ENCODE measurements around the gene MCM10. TPM values are rescaled to one million over a fixed set of nuclear protein-coding genes. Genes with fewer than 3 reads are reported as not detected.

MCM10 gene
- total RNA-seq, 2 donors from 2014 or later, result 1.3 TPM

DNA sequence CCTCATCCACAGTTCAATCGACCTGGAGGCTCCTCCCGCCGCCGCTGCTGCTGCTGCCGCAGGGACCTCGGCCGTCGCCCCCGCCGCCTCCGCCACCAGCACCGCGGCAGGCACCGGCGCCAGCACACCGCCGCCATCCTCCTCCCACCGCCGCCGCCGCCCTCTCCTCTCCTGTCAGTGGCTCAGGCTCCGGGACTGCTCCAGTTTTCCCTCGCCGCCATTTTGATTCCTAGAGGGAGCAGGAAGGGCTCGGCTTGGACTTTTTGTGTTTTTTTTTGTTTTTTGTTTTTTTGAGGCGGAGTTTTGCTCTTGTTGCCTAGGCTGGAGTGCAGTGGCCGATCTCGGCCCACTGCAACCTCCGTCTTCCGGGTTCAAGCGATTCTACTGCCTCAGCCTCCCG is 3.0 kb upstream of the MCM10 start:
- intact Hi-C loops (cut with DNase I), result no loop called here
- no peak for DNase-seq
- no peak for ATAC-seq

DNA sequence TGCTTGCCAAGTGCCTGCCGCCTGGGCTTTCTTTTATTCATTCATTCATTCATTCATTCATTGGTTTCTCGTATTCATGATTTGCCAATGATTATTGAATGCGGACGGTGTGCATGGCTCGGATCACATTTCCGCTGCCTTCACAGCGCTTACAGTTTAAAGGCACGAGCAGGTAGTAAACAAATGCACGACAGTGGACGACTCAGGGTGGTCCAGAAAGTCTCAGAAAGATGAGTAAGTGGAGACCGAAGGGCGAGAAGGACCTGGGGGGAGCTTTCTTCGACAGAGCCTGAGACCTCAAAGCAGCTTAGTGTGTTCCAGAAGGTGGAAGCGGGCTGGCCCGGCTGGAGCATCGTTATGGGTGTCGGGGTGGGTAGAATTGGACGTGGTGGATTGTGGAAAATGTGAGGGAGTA is 506 bp downstream of the MCM10 start:
- intact Hi-C loops (cut with DNase I), result loop anchor here (1.0 to 10.0 kb wide), 5 partner anchors 123 to 375 kb away; no protein-coding TSS in a partner anchor
- DNase-seq (no peak), ATAC-seq (no peak)

DNA sequence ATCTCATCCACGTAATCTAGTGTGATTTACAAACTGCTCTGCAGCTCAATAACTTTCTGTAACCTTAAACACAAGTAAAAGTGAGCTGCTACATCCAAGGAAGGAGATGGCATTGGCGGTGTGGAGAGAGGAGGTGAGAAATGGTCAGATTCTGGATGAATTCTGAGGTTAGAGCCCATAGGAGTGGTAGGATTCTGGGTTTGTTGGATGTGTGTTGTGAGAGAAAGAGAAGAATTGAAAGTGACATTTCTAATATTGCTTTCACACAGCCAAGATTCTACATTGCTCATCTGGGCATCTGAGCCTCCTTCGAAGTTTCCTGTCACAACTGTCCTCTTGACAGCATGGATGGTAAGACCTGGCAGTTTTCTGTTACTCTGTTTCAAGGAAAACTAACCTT is 2.5 kb downstream of the MCM10 start:
- no peak for DNase-seq
- intact Hi-C loops (cut with DNase I), result loop anchor here (5.0 to 10.0 kb wide), 4 partner anchors 121 to 373 kb away; no protein-coding TSS in a partner anchor
- no peak for ATAC-seq

DNA sequence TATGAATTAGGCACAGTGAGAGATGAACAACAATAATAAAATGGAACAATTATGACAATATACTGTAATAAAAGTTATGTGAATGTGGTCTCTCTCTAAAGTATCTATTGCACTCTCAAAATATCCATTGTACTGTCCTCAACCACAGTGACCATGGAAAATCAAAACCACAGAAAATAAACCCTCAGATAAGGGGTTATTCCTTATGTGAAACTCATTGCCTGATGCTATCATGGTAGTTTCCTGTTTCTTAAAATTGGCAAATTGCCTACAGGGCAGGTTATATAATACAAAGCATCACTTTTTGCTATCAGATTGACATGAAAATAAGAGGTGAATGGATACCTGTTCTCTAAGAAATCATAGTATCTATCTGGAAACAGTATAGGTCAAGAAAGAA is 3.8 kb downstream of the MCM10 start:
- DNase-seq (no peak), ATAC-seq (no peak)
- intact Hi-C loops (cut with DNase I), result loop anchor here (10.0 kb wide), 2 partner anchors 120 to 350 kb away; no protein-coding TSS in a partner anchor

DNA sequence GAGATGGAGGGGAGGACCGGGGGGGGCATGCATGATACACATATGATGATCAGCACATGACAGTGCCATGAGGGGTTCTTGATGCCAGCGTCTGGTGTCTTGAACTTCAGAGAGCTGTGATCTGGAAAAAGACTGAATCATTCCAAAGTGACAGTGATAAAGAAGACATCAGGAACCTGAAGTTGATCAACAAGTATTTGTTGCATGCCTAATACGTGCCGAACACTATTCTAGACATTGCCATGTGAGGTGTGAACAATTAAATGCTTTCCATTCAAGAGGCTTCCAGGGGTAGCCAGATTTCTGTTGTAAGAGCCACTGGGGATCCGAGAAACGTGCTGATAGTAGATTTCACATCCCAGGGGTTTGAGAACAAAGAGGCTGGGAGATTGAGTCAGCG is 6.2 kb downstream of the MCM10 start:
- intact Hi-C loops (cut with DNase I), result loop anchor here (10.0 kb wide), 2 partner anchors 117 to 347 kb away; no protein-coding TSS in a partner anchor
- ATAC-seq, result no peak
- DNase-seq, result no peak

DNA sequence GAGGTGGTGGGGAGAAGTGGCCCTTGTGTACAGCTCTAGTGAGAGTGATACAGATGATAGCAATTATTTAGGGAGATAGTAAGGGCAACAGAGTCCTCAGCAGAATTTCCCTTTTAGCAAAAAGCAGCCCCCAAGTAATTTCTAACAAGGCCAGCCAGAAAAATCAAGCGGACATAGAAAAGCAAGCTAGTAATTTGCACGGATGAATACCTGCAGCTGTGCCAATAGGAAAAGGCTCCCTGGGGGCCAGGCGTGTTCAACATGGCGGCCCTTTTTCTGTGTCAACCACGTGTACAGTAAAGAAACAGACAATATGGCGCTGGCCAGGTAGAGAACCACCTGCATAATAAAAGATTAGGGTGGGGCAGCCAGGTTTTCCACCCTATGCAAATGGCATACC is 7.4 kb downstream of the MCM10 start:
- ATAC-seq (no peak), DNase-seq (no peak)
- intact Hi-C loops (cut with DNase I), result loop anchor here (10.0 kb wide), 2 partner anchors 116 to 346 kb away; no protein-coding TSS in a partner anchor

DNA sequence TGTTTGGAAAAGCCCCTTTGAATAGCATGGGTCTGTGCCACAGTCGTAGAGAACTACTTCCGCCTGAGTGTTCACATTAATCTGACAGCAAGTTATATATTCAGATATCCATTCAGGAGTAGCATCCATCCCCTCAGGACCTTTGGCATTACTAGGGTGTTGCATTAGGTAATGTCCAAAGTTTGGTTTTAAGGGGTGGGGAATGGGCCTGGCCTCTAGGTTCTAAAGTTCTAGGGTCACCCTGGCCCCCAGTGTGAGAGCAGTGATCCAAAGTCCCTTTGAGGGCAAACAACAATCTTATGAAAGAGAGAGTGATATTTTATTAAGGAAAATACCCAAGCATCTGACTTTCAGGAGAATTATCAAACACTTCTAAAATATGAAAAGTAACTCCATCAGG is 12.3 kb downstream of the MCM10 start:
- DNase-seq (no peak), ATAC-seq (no peak)
- intact Hi-C loops (cut with DNase I), result no loop called here

DNA sequence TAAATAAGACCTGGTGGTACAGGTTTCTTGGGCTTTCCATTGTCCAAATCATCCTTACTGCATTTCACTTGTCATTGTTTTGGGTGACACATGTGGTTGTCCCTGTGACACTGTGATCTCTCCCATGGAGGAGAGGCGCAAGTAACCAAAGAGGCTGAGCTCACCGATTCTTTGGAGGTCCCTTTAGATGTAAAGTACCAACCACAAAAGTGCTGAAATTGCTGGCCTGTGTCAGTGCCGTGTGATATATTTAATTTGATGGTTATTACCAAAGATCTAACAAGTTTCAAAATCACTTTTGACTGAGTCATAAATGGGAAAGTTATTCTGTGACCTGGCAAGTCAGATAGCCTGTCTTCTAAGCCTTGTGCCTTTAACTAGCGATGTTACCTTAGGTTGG is 19.4 kb downstream of the MCM10 start:
- intact Hi-C loops (cut with DNase I), result no loop called here
- no peak for DNase-seq
- no peak for ATAC-seq

DNA sequence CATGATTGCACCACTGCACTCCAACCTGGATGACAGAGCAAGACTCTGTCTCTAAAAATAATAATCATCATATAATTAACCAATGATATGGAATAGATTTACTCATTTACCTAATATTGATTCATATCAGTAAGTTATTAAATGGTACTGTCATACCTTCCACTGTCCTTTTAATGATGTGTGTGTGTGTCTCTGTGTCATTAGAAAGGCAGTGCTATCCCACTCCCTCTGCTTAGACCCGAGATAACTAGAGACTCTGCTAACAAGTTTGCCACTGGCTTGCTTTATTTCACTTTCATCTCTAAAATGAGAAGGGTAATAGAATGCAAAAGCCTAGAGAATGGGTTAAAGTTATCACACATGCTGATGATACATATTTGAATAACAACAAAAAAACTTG is 21.1 kb downstream of the MCM10 start:
- ATAC-seq (no peak), DNase-seq (no peak)
- intact Hi-C loops (cut with DNase I), result no loop called here

DNA sequence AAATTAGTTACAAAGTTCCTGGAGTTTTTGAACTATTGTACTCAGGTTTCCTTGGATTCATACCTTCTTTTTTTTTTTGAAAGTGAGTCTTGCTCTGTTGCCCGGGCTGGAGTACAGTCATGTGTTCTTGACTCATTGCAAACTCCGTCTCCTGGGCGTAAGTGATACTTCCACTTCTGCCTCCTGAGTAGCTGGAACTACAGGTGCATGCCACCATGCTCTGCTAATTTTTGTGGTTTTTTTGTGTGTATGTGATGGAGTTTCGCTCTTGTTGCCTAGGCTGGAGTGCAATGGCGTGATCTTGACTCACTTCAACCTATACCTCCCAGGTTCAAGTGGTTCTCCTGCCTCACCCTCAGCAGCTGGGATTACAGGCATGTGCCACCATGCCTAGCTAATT is 22.3 kb downstream of the MCM10 start:
- no peak for ATAC-seq
- DNase-seq, result no peak
- intact Hi-C loops (cut with DNase I), result no loop called here

DNA sequence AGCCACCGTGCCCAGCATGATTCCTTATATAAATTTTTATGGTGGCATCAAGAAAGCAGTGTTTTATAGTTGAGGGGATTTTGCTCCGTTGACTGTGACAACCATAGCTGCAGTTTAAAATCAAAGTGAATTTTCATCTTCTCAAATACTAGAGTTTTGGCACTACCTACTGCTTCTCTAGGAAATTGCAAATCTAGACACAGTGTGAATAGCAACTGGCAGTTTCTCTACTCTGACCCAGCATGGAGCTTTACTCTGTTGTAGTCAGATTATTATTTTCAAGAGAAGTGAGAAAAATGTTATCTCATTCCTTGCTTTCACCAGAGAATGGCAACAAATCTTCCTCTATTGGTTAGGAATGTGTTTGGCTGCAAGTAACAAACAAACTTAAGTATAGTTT is 22.9 kb downstream of the MCM10 start:
- ATAC-seq, result no peak
- intact Hi-C loops (cut with DNase I), result no loop called here
- DNase-seq, result no peak

DNA sequence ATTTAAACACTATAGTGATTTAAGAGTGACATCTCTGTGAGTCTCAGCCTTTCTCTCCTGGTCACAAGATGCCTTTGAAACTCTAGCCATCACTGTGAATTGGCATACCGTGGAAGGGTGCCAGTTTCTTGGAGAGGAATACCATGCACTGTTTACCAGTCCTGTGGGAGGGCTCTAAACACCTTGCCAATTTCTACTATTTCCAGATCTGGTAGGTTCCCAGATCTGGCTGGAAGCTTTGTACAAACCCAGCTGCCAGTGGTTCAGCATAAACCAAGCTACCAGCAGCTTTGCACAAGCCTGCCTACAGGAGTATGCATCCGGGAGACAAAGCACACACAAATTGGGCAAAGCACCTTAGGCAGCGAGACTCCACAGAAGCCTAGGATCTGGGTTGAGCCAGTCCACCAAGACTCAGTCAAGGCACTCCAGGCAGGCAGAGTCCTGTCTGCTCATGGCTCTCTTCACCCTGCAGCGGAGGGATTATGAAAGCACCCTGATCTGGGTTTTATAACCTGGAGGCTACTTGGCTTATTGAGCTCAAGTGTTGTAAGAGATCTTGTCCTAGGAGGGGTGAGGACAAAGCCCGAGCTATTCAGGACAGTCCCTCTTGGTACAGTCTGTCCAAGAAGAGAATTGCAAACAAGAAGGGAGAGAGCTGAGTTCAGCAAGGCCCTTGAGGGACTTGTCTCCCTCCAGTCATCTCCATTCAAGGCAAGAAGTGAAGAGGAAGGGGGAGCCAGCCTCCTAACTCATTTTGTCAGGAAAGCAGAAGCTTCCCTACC is 23.6 kb downstream of the MCM10 start:
- DNase-seq, result no peak
- ATAC-seq, result no peak
- intact Hi-C loops (cut with DNase I), result no loop called here

DNA sequence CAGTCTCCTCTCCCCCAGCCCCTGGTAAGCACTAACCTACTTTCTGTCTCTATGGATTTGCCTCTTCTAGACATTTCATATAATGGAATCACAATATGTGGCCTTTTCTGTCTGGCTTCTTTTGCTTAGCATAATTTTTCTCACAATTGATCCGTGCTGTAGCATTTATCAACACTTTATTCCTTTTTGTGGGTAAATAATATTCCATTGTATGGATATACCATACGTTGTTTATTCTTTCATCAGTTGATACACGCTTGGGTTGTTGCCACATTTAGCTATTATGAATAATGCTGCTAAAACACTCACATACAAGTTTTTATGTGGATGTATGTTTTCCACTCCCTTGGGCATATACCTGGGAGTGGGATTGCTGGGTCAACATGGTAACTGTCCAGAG is 25.8 kb downstream of the MCM10 start:
- ATAC-seq (no peak), DNase-seq (no peak)
- intact Hi-C loops (cut with DNase I), result no loop called here

DNA sequence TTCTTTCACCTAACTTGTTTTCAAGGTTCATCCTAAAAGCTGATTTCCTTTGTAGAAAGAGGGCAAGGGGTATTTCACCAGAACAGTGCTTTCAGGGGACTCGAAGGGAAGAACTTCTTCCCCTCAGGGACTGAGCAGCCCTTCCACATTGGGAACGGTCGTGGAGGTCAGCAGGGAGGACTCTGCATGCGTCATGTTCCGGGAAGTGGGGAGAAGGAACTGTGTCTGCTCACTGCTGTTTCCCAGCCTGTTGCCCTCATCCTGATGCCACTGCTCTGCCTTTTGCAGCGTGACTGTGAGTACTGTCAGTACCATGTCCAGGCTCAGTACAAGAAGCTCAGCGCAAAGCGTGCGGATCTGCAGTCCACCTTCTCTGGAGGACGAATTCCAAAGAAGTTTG is 27.2 kb downstream of the MCM10 start:
- no peak for DNase-seq
- intact Hi-C loops (cut with DNase I), result no loop called here
- ATAC-seq, result no peak

DNA sequence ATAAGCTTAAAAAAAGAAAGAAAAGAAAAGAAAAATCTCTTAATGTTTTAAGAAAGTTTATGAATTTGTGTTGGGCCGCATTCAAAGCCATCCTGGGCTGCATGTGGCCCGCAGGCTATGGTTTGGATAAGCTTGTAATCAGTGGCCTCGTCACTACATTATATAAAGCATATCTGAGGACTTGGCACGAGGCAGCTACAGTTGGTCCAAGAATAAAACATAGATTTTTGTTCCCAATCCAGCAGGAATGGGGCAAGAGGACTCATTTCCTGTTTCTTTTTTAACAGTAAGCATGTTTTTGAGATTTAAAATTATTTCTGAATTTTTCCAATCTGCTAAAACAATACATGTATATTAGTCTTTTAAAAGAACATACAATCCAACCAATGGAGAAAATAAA is 28.6 kb downstream of the MCM10 start:
- DNase-seq (no peak), ATAC-seq (no peak)
- intact Hi-C loops (cut with DNase I), result no loop called here

DNA sequence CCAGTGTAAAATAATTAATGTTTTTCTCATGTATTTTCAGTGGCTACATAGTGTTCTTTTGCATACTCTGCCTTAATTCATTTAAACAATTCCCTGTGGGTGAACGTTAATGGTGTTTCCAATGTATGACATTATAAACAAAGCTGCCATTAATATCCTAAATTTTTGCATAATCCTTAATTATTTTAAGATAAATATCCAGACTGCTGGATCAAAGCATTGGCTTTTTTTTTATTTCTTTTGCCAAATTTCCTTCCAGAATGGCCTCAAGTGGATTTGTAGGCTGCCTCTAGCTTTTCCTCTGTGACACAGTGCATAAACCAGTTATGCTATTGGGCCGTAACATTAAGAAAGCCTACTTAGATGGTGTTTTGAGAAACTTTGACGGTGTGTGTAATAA is 29.5 kb downstream of the MCM10 start:
- intact Hi-C loops (cut with DNase I), result no loop called here
- DNase-seq (no peak), ATAC-seq (no peak)

DNA sequence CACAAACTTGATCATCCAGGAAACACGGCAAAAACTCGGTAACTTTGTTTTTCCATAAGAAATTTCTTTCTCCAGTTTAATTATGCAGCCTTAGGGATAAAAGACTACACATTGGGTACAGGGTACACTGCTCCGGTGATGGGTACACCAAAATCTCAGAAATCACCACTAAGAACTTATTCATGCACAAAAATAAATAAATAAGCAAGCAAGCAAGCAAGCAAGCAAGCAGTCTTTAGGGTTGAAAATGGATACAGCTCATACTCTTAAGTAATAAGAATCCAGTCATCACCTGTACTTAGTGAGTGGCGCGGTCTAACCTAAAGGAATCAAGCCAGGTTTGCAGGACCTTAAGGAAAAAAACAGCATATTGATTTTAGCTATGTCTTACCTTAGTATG is 30.0 kb downstream of the MCM10 start:
- intact Hi-C loops (cut with DNase I), result no loop called here
- no peak for DNase-seq
- ATAC-seq, result no peak

DNA sequence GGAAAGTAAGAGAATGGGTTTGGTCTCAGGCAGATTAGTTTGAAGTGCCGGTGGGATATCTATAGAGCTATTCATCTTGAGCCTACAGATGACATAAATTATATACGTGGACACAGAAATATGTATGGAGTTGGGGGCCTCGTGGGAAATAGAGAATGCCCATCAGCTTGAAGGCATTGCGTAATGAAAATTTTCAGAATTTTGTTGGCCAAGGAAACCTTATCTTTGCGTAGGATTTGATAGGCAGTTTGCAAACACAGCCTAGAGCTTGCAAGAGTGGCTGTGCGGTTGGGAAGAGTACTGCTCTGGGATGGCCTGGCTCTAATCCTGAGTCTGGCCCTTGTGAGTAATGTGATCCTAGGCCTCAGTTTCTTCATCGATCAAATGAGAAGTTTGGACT is 32.3 kb downstream of the MCM10 start:
- intact Hi-C loops (cut with DNase I), result no loop called here
- ATAC-seq (no peak), DNase-seq (no peak)

DNA sequence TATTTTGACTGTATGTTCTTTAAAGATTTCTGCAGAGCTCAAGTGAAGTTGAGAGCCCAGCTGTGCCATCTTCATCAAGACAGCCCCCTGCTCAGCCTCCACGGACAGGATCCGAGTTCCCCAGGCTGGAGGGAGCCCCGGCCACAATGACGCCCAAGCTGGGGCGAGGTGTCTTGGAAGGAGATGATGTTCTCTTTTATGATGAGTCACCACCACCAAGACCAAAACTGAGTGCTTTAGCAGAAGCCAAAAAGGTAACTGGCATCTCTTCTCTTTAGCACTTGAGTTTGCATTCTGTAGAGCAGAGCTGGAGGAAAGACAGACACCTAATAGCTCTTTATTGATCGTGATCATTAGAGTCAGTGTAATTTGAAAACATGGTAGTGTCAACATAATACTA is 33.7 kb downstream of the MCM10 start:
- ATAC-seq (no peak), DNase-seq (no peak)
- intact Hi-C loops (cut with DNase I), result no loop called here

DNA sequence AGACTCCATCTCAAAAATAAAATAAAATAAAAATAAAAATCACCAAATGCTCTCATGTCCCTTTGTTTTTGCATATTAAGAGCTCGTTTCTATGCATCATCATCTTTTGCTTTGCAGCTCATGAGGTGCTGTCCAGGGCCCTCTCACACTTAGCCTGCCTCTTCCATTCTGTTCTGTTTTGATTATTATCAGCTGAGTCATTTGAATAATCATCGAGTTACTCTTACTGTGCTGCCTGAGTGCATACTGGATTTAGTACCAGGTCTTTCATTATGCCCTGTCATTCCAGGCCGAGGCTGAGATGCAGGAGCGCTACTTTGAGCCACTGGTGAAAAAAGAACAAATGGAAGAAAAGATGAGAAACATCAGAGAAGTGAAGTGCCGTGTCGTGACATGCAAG is 39.8 kb downstream of the MCM10 start:
- intact Hi-C loops (cut with DNase I), result no loop called here
- ATAC-seq (no peak), DNase-seq (no peak)

DNA sequence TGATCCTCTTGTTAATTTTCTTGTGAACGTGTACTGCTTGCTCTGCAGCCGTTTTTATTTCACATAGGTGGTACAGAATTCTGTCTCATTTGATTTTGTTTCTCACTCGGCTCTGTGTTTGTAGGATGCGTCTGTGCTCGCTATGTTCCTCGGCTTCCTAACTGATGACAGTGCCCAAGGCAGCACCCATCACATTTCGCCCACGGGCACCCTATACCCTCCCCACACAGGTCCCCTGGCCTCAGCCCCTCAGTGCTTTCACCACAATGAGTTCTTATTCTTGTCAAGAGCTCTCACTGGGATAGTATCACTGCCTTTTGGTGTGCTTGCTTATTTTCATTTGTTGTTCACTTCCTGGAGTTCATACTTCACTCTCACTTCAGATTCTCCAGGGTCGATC is 44.7 kb downstream of the MCM10 start:
- DNase-seq (no peak), ATAC-seq (no peak)
- intact Hi-C loops (cut with DNase I), result no loop called here
